ENCODE data around the gene UTS2B. TPM values are rescaled to one million over a fixed set of nuclear protein-coding genes. Genes with fewer than 3 reads are reported as not detected.

UTS2B gene
- total and polyA plus RNA-seq, 9 of the 15 experiments (the other 6 are each of a cell fraction or from before 2014, with no cell fraction given) = 0.06 TPM; not detected in 8

DNA sequence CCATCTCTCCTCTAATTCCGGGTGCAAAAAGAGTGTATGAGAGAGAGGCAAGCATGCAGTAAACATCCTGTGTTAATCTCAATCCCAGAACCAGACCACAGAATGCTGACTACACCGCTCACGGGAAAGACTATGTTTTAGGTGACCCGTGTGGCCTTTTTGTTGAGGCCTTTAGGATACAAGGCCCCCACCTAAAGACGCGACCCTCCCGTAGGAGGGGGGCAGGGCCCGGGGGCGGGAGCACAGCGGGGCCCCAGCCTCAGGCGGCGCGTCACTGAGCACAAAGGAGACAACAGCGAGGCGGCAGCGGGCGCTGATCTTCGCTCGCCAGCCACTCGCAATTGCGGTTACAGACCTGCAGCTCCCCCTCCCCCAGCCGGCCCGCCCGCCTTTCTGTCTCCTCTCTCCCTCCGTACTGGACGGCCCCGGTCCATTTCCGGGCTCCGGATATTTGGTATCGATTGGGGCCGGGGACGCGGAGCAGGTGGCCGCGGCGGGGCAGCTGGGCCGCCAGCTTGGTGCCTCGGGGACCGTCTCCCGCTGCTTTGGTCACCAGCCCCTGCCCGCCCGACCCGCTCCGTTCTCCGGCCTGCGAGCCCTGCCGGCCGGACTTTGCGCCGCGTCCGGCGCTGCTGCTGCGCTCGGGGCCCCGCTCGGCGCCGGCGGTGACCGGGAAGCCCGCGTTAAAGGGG is 1.2 kb downstream of the UTS2B start, which contains the start of gene CCDC50 (continued):
- no peak for TF ChIP-seq RFX5 (IDR thresholded peaks at IDR 0.05; ENCODE audit: low read depth, low read length)
- no peak; a peak in 2 of 4 replicates for TF ChIP-seq FOXK2 (conservative IDR thresholded peaks at IDR 0.05 in 1 of 2, IDR thresholded peaks at IDR 0.05 in 1 of 2; ENCODE audit: low read depth in 2 of 2)
- no peak for TF ChIP-seq ZNF780A (CRISPR knock-in tag; IDR thresholded peaks at IDR 0.05)
- TF ChIP-seq ZNF644 (tag; IDR thresholded peaks at IDR 0.05; ENCODE audit: low read depth) = no peak
- 0 out of 2 replicates have a peak, but pooled peaks have one; percentile 37 for TF ChIP-seq NR2C2 (CRISPR knock-in tag; IDR thresholded peaks at IDR 0.05)
- no peak for TF ChIP-seq NR2C2 (tag; IDR thresholded peaks at IDR 0.05)
- no peak for TF ChIP-seq PTBP1 (IDR thresholded peaks at IDR 0.05; ENCODE audit: low read depth, low read length)
- no peak for TF ChIP-seq ZSCAN29 (IDR thresholded peaks at IDR 0.05)
- TF ChIP-seq, protein P1, sequence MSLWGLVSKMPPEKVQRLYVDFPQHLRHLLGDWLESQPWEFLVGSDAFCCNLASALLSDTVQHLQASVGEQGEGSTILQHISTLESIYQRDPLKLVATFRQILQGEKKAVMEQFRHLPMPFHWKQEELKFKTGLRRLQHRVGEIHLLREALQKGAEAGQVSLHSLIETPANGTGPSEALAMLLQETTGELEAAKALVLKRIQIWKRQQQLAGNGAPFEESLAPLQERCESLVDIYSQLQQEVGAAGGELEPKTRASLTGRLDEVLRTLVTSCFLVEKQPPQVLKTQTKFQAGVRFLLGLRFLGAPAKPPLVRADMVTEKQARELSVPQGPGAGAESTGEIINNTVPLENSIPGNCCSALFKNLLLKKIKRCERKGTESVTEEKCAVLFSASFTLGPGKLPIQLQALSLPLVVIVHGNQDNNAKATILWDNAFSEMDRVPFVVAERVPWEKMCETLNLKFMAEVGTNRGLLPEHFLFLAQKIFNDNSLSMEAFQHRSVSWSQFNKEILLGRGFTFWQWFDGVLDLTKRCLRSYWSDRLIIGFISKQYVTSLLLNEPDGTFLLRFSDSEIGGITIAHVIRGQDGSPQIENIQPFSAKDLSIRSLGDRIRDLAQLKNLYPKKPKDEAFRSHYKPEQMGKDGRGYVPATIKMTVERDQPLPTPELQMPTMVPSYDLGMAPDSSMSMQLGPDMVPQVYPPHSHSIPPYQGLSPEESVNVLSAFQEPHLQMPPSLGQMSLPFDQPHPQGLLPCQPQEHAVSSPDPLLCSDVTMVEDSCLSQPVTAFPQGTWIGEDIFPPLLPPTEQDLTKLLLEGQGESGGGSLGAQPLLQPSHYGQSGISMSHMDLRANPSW (CRISPR knock-in tag; IDR thresholded peaks at IDR 0.05) = no peak
- TF ChIP-seq CHCHD3 (CRISPR knock-in tag; IDR thresholded peaks at IDR 0.05) = no peak
- TF ChIP-seq SP2 (IDR thresholded peaks at IDR 0.05; ENCODE audit: extremely low read depth, low read depth, low read length, poor library complexity, severe bottlenecking) = no peak
- TF ChIP-seq TCF7 (IDR thresholded peaks at IDR 0.05; ENCODE audit: borderline replicate concordance) = no peak
- TF ChIP-seq, protein P2, sequence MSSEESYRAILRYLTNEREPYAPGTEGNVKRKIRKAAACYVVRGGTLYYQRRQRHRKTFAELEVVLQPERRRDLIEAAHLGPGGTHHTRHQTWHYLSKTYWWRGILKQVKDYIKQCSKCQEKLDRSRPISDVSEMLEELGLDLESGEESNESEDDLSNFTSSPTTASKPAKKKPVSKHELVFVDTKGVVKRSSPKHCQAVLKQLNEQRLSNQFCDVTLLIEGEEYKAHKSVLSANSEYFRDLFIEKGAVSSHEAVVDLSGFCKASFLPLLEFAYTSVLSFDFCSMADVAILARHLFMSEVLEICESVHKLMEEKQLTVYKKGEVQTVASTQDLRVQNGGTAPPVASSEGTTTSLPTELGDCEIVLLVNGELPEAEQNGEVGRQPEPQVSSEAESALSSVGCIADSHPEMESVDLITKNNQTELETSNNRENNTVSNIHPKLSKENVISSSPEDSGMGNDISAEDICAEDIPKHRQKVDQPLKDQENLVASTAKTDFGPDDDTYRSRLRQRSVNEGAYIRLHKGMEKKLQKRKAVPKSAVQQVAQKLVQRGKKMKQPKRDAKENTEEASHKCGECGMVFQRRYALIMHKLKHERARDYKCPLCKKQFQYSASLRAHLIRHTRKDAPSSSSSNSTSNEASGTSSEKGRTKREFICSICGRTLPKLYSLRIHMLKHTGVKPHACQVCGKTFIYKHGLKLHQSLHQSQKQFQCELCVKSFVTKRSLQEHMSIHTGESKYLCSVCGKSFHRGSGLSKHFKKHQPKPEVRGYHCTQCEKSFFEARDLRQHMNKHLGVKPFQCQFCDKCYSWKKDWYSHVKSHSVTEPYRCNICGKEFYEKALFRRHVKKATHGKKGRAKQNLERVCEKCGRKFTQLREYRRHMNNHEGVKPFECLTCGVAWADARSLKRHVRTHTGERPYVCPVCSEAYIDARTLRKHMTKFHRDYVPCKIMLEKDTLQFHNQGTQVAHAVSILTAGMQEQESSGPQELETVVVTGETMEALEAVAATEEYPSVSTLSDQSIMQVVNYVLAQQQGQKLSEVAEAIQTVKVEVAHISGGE (CRISPR knock-in tag; IDR thresholded peaks at IDR 0.05) = peak in 1 of 3 experiments; percentile 23; a peak in 1 of 6 replicates
- TF ChIP-seq NCOA4 (IDR thresholded peaks at IDR 0.05; ENCODE audit: partially characterized antibody) = no peak
- TF ChIP-seq TEAD1 (CRISPR knock-in tag; IDR thresholded peaks at IDR 0.05) = 0 out of 4 replicates have a peak, but pooled peaks of 1 of the 2 experiments have one; percentile 66
- no peak for TF ChIP-seq HDAC8 (tag; IDR thresholded peaks at IDR 0.05)
- TF ChIP-seq, protein P3, sequence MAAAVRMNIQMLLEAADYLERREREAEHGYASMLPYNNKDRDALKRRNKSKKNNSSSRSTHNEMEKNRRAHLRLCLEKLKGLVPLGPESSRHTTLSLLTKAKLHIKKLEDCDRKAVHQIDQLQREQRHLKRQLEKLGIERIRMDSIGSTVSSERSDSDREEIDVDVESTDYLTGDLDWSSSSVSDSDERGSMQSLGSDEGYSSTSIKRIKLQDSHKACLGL (CRISPR knock-in tag; IDR thresholded peaks at IDR 0.05; ENCODE audit: borderline replicate concordance, poor library complexity, severe bottlenecking) = no peak
- no peak for TF ChIP-seq ZC3H8 (IDR thresholded peaks at IDR 0.05)
- no peak for TF ChIP-seq EZH2 (IDR thresholded peaks at IDR 0.05; ENCODE audit: borderline replicate concordance, low read depth, low read length)
- TF ChIP-seq ZNF436 (CRISPR knock-in tag; IDR thresholded peaks at IDR 0.05) = no peak

All from K562 (cell line).